Motor neuron (in vitro differentiated cells): ENCODE measurements around the gene KLHL5. TPM values are rescaled to one million over a fixed set of nuclear protein-coding genes. Genes with fewer than 3 reads are reported as not detected.
"Not testable (repeated sequence)": the region's sequence is repeated elsewhere in the genome, so short reads cannot be mapped to it uniquely, and the experiment has no call there.

Experiments used
- ATAC-seq, 8 experiments: fragments of 200-7000 bp; cut with Tn5 transposase; replicated peaks in 6 of 8; 2 replicates each; pipeline ENCODE4 v1.8.0; 2021; ENCODE audit warnings: mild to moderate bottlenecking in 8 of 8, moderate library complexity in 8 of 8
- H3K27ac ChIP-seq, 2 donors: fragments of 250-450 bp; sonication (Bioruptor Pico); 2 replicates each; pipeline ENCODE4 v1.9.0; 2021; ENCODE audit warnings: antibody characterized with exemption in 2 of 2, mild to moderate bottlenecking in 2 of 2, moderate library complexity in 1 of 2
- H3K4me1 ChIP-seq, 2 donors: fragments of 250-450 bp; sonication (Bioruptor Pico); replicated peaks in 1 of 2; 2 replicates each; pipeline ENCODE4 v1.6.1; 2021; ENCODE audit warnings: antibody characterized with exemption in 2 of 2, mild to moderate bottlenecking in 2 of 2, moderate library complexity in 1 of 2
- H3K4me3 ChIP-seq, 5 donors: fragments of 250-450 bp; sonication (Bioruptor Pico); 2 replicates each; pipeline ENCODE4 v1.9.0; 2021; ENCODE audit warnings: antibody characterized with exemption in 5 of 5, mild to moderate bottlenecking in 5 of 5, moderate library complexity in 4 of 5
- WGBS, 10 experiments: fragments of 450-650 bp; shearing (Covaris generic); methylation state at CpG; one replicate each; pipeline ENCODE4 v1.0.0; 2022; 5-methylcytosine and 5-hydroxymethylcytosine counted together
- in situ Hi-C, 9 experiments: fragments of 400-800 bp; cut with MboI; loops; one replicate each; pipeline ENCODE4 v1.15.0; 2021; ENCODE audit warnings: low sequenced_read_pairs in 9 of 9, low pct_unique_long_range_greater_than_20kb in 2 of 9; ENCODE audit not compliant: unreplicated experiment in 9 of 9
- total RNA-seq, 8 experiments: library from RNA; unstranded; fragments of 300-600 nt; gene quantifications; 2 replicates each; pipeline versions ENCODE4 v1.2.3 to v1.2.4, GENCODE V29; 2022

Gene KLHL5
- total RNA-seq, 8 experiments from 2014 or later: 15.6 to 87.3 (median 34.3) TPM

DNA sequence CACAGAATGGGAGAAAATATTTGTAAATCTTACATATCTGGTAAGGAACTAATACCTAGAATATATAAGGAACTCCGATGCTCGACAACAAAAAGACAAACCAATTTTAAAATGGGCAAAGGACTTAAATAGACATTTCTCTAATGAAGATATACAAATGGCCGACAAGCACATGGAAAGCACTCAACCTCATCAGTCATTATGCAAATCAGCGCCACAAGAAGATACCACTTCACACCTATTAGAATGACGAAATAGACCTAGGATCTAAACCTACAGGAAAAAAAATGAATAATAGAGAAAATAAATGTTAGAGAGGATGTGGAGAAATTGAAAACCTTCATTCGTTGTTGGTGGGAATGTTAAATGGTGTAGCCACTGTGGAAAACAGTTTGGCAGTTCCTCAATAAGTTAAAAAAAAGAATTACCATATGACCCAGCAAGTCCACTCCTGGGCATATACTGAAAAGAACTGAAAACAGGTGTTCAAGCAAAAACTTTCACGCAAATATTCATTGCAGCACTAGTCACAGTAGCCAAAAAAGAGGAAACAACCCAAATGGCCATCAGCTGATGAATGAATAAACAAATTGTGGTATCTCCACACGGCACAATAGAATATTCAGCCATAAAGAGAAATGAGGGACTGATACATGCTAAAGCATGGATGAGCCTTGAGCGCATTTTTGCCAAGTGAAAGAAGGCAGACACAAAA, 63.0 kb downstream of the KLHL5 start:
- no peak overlapping the region for H3K4me3 ChIP-seq
- no peaks in the 10 kb centered on the region for H3K4me1 ChIP-seq
- in situ Hi-C loops: loop anchor here in 5 of 9 experiments (25.0 kb wide), 3 partner anchors 188 to 238 kb away; no protein-coding TSS in a partner anchor
- ATAC-seq: no peak
- H3K27ac ChIP-seq: no peak overlapping the region
- 73 to 97% (median 92%) methylated on average over 6 to 9 of the region's 9 CpGs for WGBS, 10 experiments

DNA sequence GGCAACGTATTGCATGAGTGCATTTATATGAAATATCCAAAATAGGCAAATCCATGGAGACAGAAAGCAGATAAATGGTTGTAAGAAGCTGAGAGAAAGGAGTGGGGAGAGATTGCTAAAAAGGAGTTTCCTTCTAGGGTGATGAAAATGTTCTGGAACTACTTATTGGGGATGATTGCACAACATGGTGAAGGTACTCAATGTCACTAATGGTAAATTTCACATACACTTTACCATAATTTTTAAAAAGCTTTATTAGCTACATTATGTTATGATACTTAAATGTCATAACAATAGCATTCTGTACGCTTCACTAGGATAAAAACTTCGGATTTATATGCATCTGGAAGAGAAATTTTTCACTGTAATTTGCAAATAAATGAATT, 63.6 kb downstream of the KLHL5 start:
- no peak overlapping the region for H3K27ac ChIP-seq
- ATAC-seq: no peak
- no peak overlapping the region for H3K4me3 ChIP-seq
- H3K4me1 ChIP-seq: no peaks in the 10 kb centered on the region
- 60 to 100% (median 93%) methylated on average over 2 to 3 of the region's 3 CpGs for WGBS, 10 experiments
- in situ Hi-C loops: loop anchor here in 4 of 9 experiments (25.0 kb wide), 3 partner anchors 188 to 238 kb away; no protein-coding TSS in a partner anchor

DNA sequence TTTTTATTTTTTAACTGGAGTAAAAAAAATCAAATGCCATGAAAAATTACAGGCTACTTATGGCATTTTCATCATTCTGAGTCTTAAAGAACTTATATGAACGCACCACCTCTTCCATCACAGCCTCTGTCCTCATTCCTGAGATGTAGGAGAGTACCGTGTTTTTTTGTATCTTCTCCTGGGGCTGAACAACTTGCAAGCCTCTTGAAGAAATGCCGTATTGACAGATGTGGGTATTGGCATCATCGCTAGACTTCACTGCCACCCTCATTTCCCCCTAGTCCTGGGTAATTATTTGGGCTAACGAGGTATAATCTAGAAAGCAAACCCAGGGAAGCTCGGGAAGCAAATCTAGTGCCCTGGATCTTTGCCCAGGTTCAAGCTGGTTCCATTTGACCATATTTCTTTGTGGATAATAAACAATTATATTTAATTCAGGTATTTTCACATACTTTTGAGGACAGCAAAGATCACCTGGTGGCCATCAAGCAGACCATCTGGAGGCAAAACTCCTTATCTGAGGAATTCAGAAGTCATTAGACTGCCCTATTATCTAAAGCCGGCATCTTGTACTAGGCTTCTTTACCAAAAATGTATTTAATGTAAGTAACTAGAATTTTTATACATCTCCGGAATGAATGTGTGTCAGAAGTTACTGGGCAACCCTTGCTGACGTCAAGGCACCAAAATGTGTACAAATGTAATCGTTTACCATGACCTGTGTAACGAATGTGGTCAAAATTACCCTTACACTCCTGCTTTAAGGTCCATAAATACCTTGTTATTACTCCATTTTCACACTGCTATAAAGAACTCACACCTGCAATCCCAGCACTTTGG, 64.4 kb downstream of the KLHL5 start:
- WGBS, 10 experiments: 66 to 100% (median 90%) methylated on average over 2 to 8 of the region's 11 CpGs
- H3K27ac ChIP-seq: no peak overlapping the region
- no peak overlapping the region for H3K4me3 ChIP-seq
- no peaks in the 10 kb centered on the region for H3K4me1 ChIP-seq
- in situ Hi-C loops: loop anchor here in 4 of 9 experiments (25.0 kb wide), 3 partner anchors 189 to 239 kb away; no protein-coding TSS in a partner anchor
- no peak for ATAC-seq

- Histone ChIP-seq H3K4me3 (no peak overlapping the region), H3K27ac (no peak overlapping the region), H3K4me1 (peaks cover 14 to 15% of the 10 kb centered on the region in 2 donors)
- ATAC-seq: no peak
- in situ Hi-C loops: loop anchor here in 6 of 9 experiments (10.0 to 25.0 kb wide), 4 partner anchors 196 to 246 kb away; no protein-coding TSS in a partner anchor
- 73 to 100% (median 94%) methylated on average over 1 to 3 of the region's 3 CpGs for WGBS, 10 experiments
Observed at GRCh38 chr4:39133623-39134022, 71.6 kb downstream of the KLHL5 start.

DNA sequence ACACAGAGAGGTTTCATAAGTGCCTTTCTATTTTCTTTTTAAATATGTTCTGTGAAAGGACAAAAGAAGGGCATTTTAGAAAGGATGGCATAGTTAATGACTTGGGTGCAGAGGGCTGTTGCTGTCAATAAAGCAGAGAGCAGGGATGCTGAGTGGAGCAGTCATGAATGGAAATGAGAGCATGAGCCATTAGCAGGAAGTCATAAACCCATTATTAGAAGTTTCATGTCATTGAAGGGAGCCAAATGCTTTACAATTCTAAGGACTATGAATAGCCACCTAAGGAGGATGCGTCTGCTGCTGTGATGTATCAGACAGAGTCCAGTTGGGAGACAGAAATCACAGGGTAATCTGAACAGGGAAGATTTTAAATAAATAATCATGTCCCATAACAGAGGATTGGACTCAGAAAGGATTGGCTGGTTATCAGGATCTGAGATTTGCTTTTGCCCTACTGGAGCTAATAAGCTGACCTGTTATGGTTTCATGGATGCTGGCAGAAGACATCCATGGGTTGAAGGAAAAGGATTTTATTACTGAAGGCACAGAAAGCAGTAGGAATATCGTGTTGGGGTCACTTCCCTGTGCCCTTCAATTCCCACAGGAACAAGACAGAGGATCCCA, 72.8 kb downstream of the KLHL5 start:
- ATAC-seq: peak in 7 of 8 experiments; percentile 16 to 82 (median 70)
- H3K4me1 ChIP-seq: peaks cover 14 to 15% of the 10 kb centered on the region in 2 donors
- peak overlapping the region in 3 of 5 donors; percentile 11 to 20 (median 19) for H3K4me3 ChIP-seq
- 10 to 33% (median 13%) methylated on average over 1 to 2 of the region's 2 CpGs; no CpG with 5 or more reads in 5 of the 10 experiments for WGBS, 10 experiments
- in situ Hi-C loops: loop anchor here in 6 of 9 experiments (10.0 to 25.0 kb wide), 4 partner anchors 197 to 247 kb away; no protein-coding TSS in a partner anchor
- peak overlapping the region; percentile 87 for H3K27ac ChIP-seq

- H3K27ac ChIP-seq, H3K4me3 ChIP-seq, ATAC-seq: not testable (repeated sequence)
- 50 to 100% (median 75%) methylated on average over 1 to 3 of the region's 3 CpGs; no CpG with 5 or more reads in 1 of the 10 experiments for WGBS, 10 experiments
- in situ Hi-C loops: loop anchor here in 6 of 9 experiments (10.0 to 25.0 kb wide), 4 partner anchors 201 to 251 kb away; no protein-coding TSS in a partner anchor
- H3K4me1 ChIP-seq: peaks cover 14 to 15% of the 10 kb centered on the region in 2 donors
Observed at GRCh38 chr4:39138227-39138626, 76.2 kb downstream of the KLHL5 start.

DNA sequence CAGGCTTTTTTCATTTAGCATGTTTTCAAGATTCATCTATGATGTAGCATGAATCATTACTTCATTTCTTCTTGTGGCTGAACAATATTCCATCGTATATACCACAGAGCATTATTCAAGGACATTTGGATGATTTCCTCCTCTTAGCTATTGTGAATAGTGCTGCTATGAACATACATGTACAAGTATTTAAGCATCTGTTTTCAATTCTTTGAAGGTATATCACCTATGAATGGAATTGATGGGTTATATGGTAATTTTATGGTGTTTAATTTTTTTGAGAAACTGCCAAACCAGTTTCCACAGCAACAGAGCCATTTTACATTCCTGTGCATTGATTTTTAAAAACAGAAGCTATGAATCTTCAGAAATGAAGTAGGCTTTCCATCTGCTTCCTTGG, 84.2 kb downstream of the KLHL5 start:
- peak in 1 of 8 experiments; percentile 16 for ATAC-seq
- in situ Hi-C loops: loop anchor here in 4 of 9 experiments (25.0 kb wide), 3 partner anchors 209 to 259 kb away; no protein-coding TSS in a partner anchor
- peaks cover 2 to 19% of the 10 kb centered on the region in 2 donors for H3K4me1 ChIP-seq
- 20 to 100% (median 80%) methylated on average over 1 of the region's 1 CpG; no CpG with 5 or more reads in 3 of the 10 experiments for WGBS, 10 experiments
- H3K27ac ChIP-seq: no peak overlapping the region
- no peak overlapping the region for H3K4me3 ChIP-seq

- 83 to 100% (median 90%) methylated on average over 1 to 3 of the region's 4 CpGs; no CpG with 5 or more reads in 4 of the 10 experiments for WGBS, 10 experiments
- Histone ChIP-seq H3K4me1 (peaks cover 0 to 6% of the 10 kb centered on the region in 2 donors), H3K27ac (no peak overlapping the region), H3K4me3 (no peak overlapping the region)
- in situ Hi-C loops: no loop called here
- ATAC-seq: no peak
Observed at GRCh38 chr4:39154009-39154408, 92.0 kb downstream of the KLHL5 start.

DNA sequence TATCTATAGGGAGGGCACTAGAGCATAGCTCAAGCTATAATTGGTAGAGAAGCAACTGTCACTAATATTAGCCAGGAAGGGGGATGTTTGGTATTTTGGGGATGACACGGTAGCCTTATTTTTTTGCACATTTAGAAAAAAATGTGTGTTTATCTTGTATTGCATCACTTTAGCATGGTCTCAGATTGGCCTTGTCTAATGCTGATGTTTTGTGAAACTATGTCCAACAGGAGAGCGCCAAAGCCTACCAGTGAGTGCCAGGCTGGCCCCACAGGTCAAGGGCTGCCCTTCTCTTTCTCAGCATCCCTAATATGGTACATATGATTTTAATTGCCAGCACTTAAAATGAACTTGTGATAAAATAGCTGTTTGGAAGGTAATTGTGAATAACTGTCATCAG, 95.5 kb downstream of the KLHL5 start:
- in situ Hi-C loops: no loop called here
- ATAC-seq: no peak
- Histone ChIP-seq H3K27ac (no peak overlapping the region), H3K4me1 (no peaks in the 10 kb centered on the region), H3K4me3 (no peak overlapping the region)
- WGBS, 10 experiments: 73 to 100% (median 92%) methylated on average over 1 to 2 of the region's 2 CpGs; no CpG with 5 or more reads in 3 of the 10 experiments

GRCh38 chr4:39166177-39166576, 104.1 kb downstream of the KLHL5 start:
- no peak for ATAC-seq
- Histone ChIP-seq H3K27ac (no peak overlapping the region), H3K4me3 (no peak overlapping the region), H3K4me1 (no peaks in the 10 kb centered on the region)
- WGBS, 10 experiments: 13 to 70% (median 50%) methylated on average over 1 to 3 of the region's 3 CpGs; no CpG with 5 or more reads in 1 of the 10 experiments
- in situ Hi-C loops: no loop called here

DNA sequence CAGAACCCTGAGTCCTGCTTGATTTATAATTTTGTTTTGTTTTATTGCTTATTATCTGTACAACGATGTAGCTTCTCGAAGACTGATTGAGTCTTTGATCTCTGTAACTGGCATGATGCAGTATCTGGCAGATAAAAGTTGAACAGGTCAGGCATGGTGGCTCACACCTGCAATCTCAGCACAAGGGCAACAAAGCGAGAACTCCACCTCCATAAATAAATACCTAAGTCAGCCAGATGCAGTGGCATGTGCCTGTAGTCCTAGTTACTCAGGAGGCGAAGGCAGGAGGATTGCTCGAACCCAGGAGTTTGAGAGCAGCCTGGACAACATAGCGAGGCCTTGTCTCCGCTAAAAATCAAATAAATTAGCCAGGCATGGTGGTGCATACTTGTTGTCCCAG, 104.6 kb downstream of the KLHL5 start:
- Histone ChIP-seq H3K4me1 (no peaks in the 10 kb centered on the region), H3K27ac (no peak overlapping the region), H3K4me3 (no peak overlapping the region)
- ATAC-seq: no peak
- 20 to 100% (median 91%) methylated on average over 1 to 7 of the region's 7 CpGs; no CpG with 5 or more reads in 1 of the 10 experiments for WGBS, 10 experiments
- in situ Hi-C loops: no loop called here

DNA sequence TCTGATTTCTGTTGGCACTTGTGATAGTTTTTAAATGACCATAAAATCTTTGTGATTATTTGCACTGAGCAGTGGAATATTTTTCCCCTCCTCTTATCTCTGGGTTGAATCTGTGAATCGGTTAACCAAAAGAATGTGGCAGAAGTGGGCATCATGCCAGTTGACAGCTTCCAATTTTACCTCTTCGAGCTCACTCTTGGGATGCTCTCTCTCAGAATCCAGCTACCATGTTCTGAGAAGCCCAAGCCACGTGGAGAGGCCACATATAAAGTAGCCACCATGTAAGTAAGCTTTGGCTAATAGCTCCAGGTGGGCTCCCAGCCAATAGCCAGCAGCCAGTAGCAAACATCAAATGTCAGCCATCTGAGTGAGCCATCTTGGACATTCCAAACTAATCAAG, 107.4 kb downstream of the KLHL5 start:
- Histone ChIP-seq H3K27ac (no peak overlapping the region), H3K4me1 (no peaks in the 10 kb centered on the region), H3K4me3 (no peak overlapping the region)
- no peak for ATAC-seq
- WGBS, 10 experiments: 0 to 91% (median 67%) methylated on average over 1 to 3 of the region's 3 CpGs; no CpG with 5 or more reads in 2 of the 10 experiments
- in situ Hi-C loops: no loop called here
